ENCODE measurements around the gene GCDH.

DNA sequence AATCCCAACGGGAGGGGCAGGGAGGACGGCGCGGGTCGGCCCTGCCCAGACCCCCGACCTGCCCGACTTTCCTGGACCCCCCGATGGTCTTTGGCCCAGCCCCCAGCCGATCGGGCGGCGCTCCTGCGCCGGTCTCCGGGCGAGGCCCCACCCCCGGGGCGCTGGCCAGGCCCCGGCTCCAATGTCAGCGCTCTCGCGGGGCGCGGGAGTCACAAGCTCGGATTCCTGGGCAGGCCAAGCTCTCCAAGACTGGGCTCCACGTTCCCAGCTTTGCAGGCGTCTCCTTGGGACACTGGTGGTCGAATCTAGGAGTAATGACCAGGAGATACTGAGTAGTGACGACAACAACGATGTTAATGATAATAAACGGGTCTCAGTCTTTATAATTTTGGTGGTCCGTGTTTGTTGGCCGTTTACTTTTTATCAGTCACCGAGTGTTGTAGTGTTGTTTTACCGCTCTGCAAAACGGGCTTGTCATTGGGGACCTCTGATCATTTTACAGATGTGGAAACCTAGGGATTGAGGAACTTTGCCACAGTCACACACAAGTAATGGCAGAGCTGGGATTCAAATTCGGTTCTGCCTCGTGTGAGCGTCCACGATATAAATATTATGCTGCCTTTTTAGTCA is 55.2 kb downstream of the GCDH start:
- TF ChIP-seq, protein P1, sequence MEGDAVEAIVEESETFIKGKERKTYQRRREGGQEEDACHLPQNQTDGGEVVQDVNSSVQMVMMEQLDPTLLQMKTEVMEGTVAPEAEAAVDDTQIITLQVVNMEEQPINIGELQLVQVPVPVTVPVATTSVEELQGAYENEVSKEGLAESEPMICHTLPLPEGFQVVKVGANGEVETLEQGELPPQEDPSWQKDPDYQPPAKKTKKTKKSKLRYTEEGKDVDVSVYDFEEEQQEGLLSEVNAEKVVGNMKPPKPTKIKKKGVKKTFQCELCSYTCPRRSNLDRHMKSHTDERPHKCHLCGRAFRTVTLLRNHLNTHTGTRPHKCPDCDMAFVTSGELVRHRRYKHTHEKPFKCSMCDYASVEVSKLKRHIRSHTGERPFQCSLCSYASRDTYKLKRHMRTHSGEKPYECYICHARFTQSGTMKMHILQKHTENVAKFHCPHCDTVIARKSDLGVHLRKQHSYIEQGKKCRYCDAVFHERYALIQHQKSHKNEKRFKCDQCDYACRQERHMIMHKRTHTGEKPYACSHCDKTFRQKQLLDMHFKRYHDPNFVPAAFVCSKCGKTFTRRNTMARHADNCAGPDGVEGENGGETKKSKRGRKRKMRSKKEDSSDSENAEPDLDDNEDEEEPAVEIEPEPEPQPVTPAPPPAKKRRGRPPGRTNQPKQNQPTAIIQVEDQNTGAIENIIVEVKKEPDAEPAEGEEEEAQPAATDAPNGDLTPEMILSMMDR (IDR thresholded peaks at IDR 0.05; ENCODE audit: low read length): no peak
- TF ChIP-seq EZH2phosphoT487 (IDR thresholded peaks at IDR 0.05; ENCODE audit: low read length) (no peak), EZH2 (optimal IDR thresholded peaks at IDR 0.05; ENCODE audit: low read depth, low read length) (no peak)

Measured in MM.1S (cell line).